ENCODE measurements around the gene GALNT11. TPM values are rescaled to one million over a fixed set of nuclear protein-coding genes. Genes with fewer than 3 reads are reported as not detected.

The GALNT11 gene
- total RNA-seq, 2 donors from 2014 or later: 32.7 to 35.3 TPM

GRCh38 chr7:152126741-152127140 is 101.3 kb downstream of the GALNT11 start:
- WGBS, 2 experiments (ENCODE audit: insufficient coverage in 1 of 2, insufficient read length in 1 of 2): 93 to 98% methylated on average over 7 of the region's 7 CpGs
- no peak for DNase-seq
- H3K36me3 ChIP-seq (ENCODE audit: control insufficient read depth, insufficient read depth, low read length): peaks cover 91% of the 10 kb centered on the region
- H3K36me3 Mint-ChIP-seq (ENCODE audit: low read depth): peaks cover 94% of the 10 kb centered on the region
- no peak for TF ChIP-seq CTCF (conservative IDR thresholded peaks at IDR 0.05)
- peaks cover 10% of the 10 kb centered on the region for H3K9me3 ChIP-seq (ENCODE audit: control insufficient read depth, low read length)
- no peak overlapping the region for H3K9ac ChIP-seq (ENCODE audit: extremely low read depth, low read length, poor library complexity, severe bottlenecking)
- no peaks in the 10 kb centered on the region for H3K4me1 ChIP-seq (ENCODE audit: control insufficient read depth, insufficient read depth, low read length)
- peaks cover 39% of the 10 kb centered on the region for H3K9me3 Mint-ChIP-seq
- H3K4me3 Mint-ChIP-seq: no peak overlapping the region
- H3K27ac Mint-ChIP-seq: no peak overlapping the region
- no peak overlapping the region for H3K4me3 ChIP-seq (ENCODE audit: low read length)
- no peaks in the 10 kb centered on the region for H3K27me3 ChIP-seq (ENCODE audit: control insufficient read depth, insufficient read depth, low read length, poor library complexity, severe bottlenecking)
- peak overlapping the region; percentile 32 for H3K27ac ChIP-seq (ENCODE audit: low read depth, low read length)
- H3K4me1 Mint-ChIP-seq: no peaks in the 10 kb centered on the region
- H3K27me3 Mint-ChIP-seq (ENCODE audit: insufficient read depth): no peaks in the 10 kb centered on the region

GRCh38 chr7:152127229-152127628 is 101.8 kb downstream of the GALNT11 start:
- no peaks in the 10 kb centered on the region for H3K27me3 ChIP-seq (ENCODE audit: control insufficient read depth, insufficient read depth, low read length, poor library complexity, severe bottlenecking)
- H3K36me3 ChIP-seq (ENCODE audit: control insufficient read depth, insufficient read depth, low read length): peaks cover 90% of the 10 kb centered on the region
- Mint-ChIP-seq H3K4me1 (no peaks in the 10 kb centered on the region), H3K9me3 (peaks cover 39% of the 10 kb centered on the region), H3K27ac (no peak overlapping the region), H3K4me3 (no peak overlapping the region), H3K27me3 (ENCODE audit: insufficient read depth) (no peaks in the 10 kb centered on the region), H3K36me3 (ENCODE audit: low read depth) (peaks cover 95% of the 10 kb centered on the region)
- TF ChIP-seq CTCF (conservative IDR thresholded peaks at IDR 0.05): no peak
- H3K9me3 ChIP-seq (ENCODE audit: control insufficient read depth, low read length): peaks cover 10% of the 10 kb centered on the region
- H3K27ac ChIP-seq (ENCODE audit: low read depth, low read length): peak overlapping the region; percentile 32
- DNase-seq: no peak
- H3K9ac ChIP-seq (ENCODE audit: extremely low read depth, low read length, poor library complexity, severe bottlenecking): no peak overlapping the region
- no peaks in the 10 kb centered on the region for H3K4me1 ChIP-seq (ENCODE audit: control insufficient read depth, insufficient read depth, low read length)
- WGBS, 2 experiments (ENCODE audit: insufficient coverage in 1 of 2, insufficient read length in 1 of 2): 94 to 98% methylated on average over 15 to 19 of the region's 19 CpGs
- H3K4me3 ChIP-seq (ENCODE audit: low read length): no peak overlapping the region

GRCh38 chr7:152128252-152128651 is 102.8 kb downstream of the GALNT11 start:
- Histone ChIP-seq H3K9ac (ENCODE audit: extremely low read depth, low read length, poor library complexity, severe bottlenecking) (no peak overlapping the region), H3K9me3 (ENCODE audit: control insufficient read depth, low read length) (peaks cover 10% of the 10 kb centered on the region), H3K27me3 (ENCODE audit: control insufficient read depth, insufficient read depth, low read length, poor library complexity, severe bottlenecking) (no peaks in the 10 kb centered on the region), H3K36me3 (ENCODE audit: control insufficient read depth, insufficient read depth, low read length) (peaks cover 90% of the 10 kb centered on the region), H3K4me3 (ENCODE audit: low read length) (no peak overlapping the region), H3K27ac (ENCODE audit: low read depth, low read length) (no peak overlapping the region), H3K4me1 (ENCODE audit: control insufficient read depth, insufficient read depth, low read length) (no peaks in the 10 kb centered on the region)
- WGBS, 2 experiments (ENCODE audit: insufficient coverage in 1 of 2, insufficient read length in 1 of 2): 91 to 96% methylated on average over 17 to 20 of the region's 20 CpGs
- TF ChIP-seq CTCF (conservative IDR thresholded peaks at IDR 0.05): no peak
- H3K4me3 Mint-ChIP-seq: no peak overlapping the region
- peaks cover 95% of the 10 kb centered on the region for H3K36me3 Mint-ChIP-seq (ENCODE audit: low read depth)
- H3K9me3 Mint-ChIP-seq: peaks cover 39% of the 10 kb centered on the region
- H3K4me1 Mint-ChIP-seq: no peaks in the 10 kb centered on the region
- no peak overlapping the region for H3K27ac Mint-ChIP-seq
- H3K27me3 Mint-ChIP-seq (ENCODE audit: insufficient read depth): no peaks in the 10 kb centered on the region
- DNase-seq: no peak
